Measurements from ENCODE around the gene FOXQ1. TPM values are rescaled to one million over a fixed set of nuclear protein-coding genes. Genes with fewer than 3 reads are reported as not detected.

Gene FOXQ1
- total RNA-seq, 1 donor from 2014 or later = 0.39 TPM

- H3K27me3 ChIP-seq (ENCODE audit: insufficient read depth, low read length) = no peaks in the 10 kb centered on the region
- FAIRE-seq (no peak), DNase-seq (ENCODE audit: low read depth) (no peak)
- no peak overlapping the region for H2AFZ ChIP-seq (ENCODE audit: low read depth, low read length)
- no peaks in the 10 kb centered on the region for H3K36me3 ChIP-seq (ENCODE audit: insufficient read depth, low read length)
- H3K36me3 Mint-ChIP-seq (ENCODE audit: low read depth, unreplicated experiment) = no peaks in the 10 kb centered on the region
- no peaks in the 10 kb centered on the region for H3K27me3 Mint-ChIP-seq (ENCODE audit: low read depth, unreplicated experiment)
- H3K4me3 ChIP-seq (ENCODE audit: insufficient read depth, low read depth, low read length) = no peak overlapping the region
- no peak overlapping the region for H3K4me3 Mint-ChIP-seq (ENCODE audit: unreplicated experiment)
- H3K9ac ChIP-seq (ENCODE audit: low read length) = no peak overlapping the region
- no peaks in the 10 kb centered on the region for H4K20me1 ChIP-seq (ENCODE audit: insufficient read depth, low read length)
- H3K27ac Mint-ChIP-seq (ENCODE audit: unreplicated experiment) = no peak overlapping the region
- no peaks in the 10 kb centered on the region for H3K79me2 ChIP-seq (ENCODE audit: insufficient read depth, low read length)
- TF ChIP-seq EZH2 (IDR thresholded peaks at IDR 0.05; ENCODE audit: insufficient read depth, low read length) = no peak
- TF ChIP-seq, protein P1, sequence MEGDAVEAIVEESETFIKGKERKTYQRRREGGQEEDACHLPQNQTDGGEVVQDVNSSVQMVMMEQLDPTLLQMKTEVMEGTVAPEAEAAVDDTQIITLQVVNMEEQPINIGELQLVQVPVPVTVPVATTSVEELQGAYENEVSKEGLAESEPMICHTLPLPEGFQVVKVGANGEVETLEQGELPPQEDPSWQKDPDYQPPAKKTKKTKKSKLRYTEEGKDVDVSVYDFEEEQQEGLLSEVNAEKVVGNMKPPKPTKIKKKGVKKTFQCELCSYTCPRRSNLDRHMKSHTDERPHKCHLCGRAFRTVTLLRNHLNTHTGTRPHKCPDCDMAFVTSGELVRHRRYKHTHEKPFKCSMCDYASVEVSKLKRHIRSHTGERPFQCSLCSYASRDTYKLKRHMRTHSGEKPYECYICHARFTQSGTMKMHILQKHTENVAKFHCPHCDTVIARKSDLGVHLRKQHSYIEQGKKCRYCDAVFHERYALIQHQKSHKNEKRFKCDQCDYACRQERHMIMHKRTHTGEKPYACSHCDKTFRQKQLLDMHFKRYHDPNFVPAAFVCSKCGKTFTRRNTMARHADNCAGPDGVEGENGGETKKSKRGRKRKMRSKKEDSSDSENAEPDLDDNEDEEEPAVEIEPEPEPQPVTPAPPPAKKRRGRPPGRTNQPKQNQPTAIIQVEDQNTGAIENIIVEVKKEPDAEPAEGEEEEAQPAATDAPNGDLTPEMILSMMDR (IDR thresholded peaks at IDR 0.05; ENCODE audit: insufficient read depth, low read depth, low read length) = no peak
- H3K4me1 Mint-ChIP-seq (ENCODE audit: low read depth, unreplicated experiment) = peaks cover 18% of the 10 kb centered on the region
- H3K9me3 Mint-ChIP-seq (ENCODE audit: unreplicated experiment) = peaks cover 5% of the 10 kb centered on the region
- peak overlapping the region; percentile 68 for H3K4me2 ChIP-seq (ENCODE audit: low read length)
- peaks cover 13% of the 10 kb centered on the region for H3K4me1 ChIP-seq (ENCODE audit: insufficient read depth, low read length)
- H3K27ac ChIP-seq (ENCODE audit: low read depth, low read length) = peak overlapping the region; percentile 56
- no peaks in the 10 kb centered on the region for H3K9me3 ChIP-seq (ENCODE audit: insufficient read depth, low read depth, low read length)
Measured at GRCh38 chr6:1324936-1325335, 13.0 kb downstream of the FOXQ1 start.

DNA sequence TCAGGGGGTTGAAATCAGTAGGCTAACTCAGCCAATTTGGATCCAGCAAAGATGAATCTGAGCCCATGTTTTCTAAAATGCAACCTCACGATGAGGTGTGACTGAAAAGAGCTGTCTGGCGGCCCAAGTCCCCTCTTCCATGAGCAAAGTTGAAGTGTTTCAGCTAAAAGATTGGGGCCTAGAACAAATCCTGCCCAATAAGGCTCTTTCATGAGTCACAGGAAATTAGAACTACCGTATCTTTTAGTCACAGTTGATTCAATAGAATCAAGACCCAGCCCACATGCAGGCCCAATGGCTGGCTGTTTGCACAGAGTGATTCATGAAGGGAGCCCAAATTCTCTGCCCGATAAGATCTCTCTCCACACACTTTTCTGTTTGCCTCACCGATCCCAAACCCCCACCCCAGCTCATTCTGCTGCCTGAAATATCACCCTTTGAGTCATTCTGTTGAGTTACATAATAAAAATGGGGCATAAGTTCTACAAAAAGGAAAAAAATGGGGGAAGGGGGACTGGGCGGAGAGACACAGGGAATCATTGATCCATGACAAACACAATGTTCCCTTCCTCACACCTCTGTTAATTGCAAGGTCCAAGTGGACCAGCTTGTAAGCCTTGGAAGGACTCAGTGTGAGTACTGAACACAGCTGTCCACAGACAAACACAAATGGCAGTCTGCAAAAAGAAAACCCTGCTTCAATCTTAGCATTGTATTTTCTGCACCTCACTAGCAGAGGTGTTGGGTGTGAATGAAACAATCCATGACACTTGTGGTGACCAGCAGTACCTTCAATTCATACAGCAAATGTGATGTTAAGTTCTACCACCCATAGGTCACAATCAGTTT is 13.8 kb downstream of the FOXQ1 start:
- H3K4me2 ChIP-seq (ENCODE audit: low read length) = peak overlapping the region; percentile 68
- H3K4me1 Mint-ChIP-seq (ENCODE audit: low read depth, unreplicated experiment) = peaks cover 18% of the 10 kb centered on the region
- no peaks in the 10 kb centered on the region for H3K9me3 ChIP-seq (ENCODE audit: insufficient read depth, low read depth, low read length)
- TF ChIP-seq, protein P1 (IDR thresholded peaks at IDR 0.05; ENCODE audit: insufficient read depth, low read depth, low read length) = no peak
- no peak for TF ChIP-seq EZH2 (IDR thresholded peaks at IDR 0.05; ENCODE audit: insufficient read depth, low read length)
- no peak overlapping the region for H3K4me3 ChIP-seq (ENCODE audit: insufficient read depth, low read depth, low read length)
- H3K36me3 ChIP-seq (ENCODE audit: insufficient read depth, low read length) = no peaks in the 10 kb centered on the region
- H3K27ac Mint-ChIP-seq (ENCODE audit: unreplicated experiment) = no peak overlapping the region
- no peaks in the 10 kb centered on the region for H3K27me3 ChIP-seq (ENCODE audit: insufficient read depth, low read length)
- DNase-seq (ENCODE audit: low read depth) = peak; percentile 94
- H3K27ac ChIP-seq (ENCODE audit: low read depth, low read length) = peak overlapping the region; percentile 56
- H3K79me2 ChIP-seq (ENCODE audit: insufficient read depth, low read length) = no peaks in the 10 kb centered on the region
- peaks cover 5% of the 10 kb centered on the region for H3K9me3 Mint-ChIP-seq (ENCODE audit: unreplicated experiment)
- H3K9ac ChIP-seq (ENCODE audit: low read length) = no peak overlapping the region
- peak; percentile 49 for FAIRE-seq
- no peaks in the 10 kb centered on the region for H3K27me3 Mint-ChIP-seq (ENCODE audit: low read depth, unreplicated experiment)
- H3K36me3 Mint-ChIP-seq (ENCODE audit: low read depth, unreplicated experiment) = no peaks in the 10 kb centered on the region
- H4K20me1 ChIP-seq (ENCODE audit: insufficient read depth, low read length) = no peaks in the 10 kb centered on the region
- H3K4me3 Mint-ChIP-seq (ENCODE audit: unreplicated experiment) = no peak overlapping the region
- peak overlapping the region; percentile 7 for H2AFZ ChIP-seq (ENCODE audit: low read depth, low read length)
- H3K4me1 ChIP-seq (ENCODE audit: insufficient read depth, low read length) = peaks cover 13% of the 10 kb centered on the region
